Measurements from ENCODE around the gene SUCLG2. TPM values are rescaled to one million over a fixed set of nuclear protein-coding genes. Genes with fewer than 3 reads are reported as not detected.
A peak's percentile ranks its signal among the peaks of the same experiment; 100 is the strongest.

Gene SUCLG2
- total RNA-seq, 1 donor from 2014 or later, result 63.6 TPM

- Mint-ChIP-seq H3K4me1 (peaks cover 7% of the 10 kb centered on the region), H3K27me3 (ENCODE audit: insufficient read depth, low read depth) (no peaks in the 10 kb centered on the region), H3K27ac (no peak overlapping the region), H3K4me3 (no peak overlapping the region), H3K9me3 (no peaks in the 10 kb centered on the region), H3K36me3 (peaks cover 11% of the 10 kb centered on the region)
- no peaks in the 10 kb centered on the region for H4K20me1 ChIP-seq (ENCODE audit: low read depth)
- peaks cover 9% of the 10 kb centered on the region for H3K4me1 ChIP-seq
- no peak overlapping the region for H3K27ac ChIP-seq
- no peaks in the 10 kb centered on the region for H3K27me3 ChIP-seq
- H2AFZ ChIP-seq (replicated peaks), result no peak overlapping the region
- H3K79me2 ChIP-seq (ENCODE audit: low read depth), result no peaks in the 10 kb centered on the region
- no peak overlapping the region for H3K4me3 ChIP-seq
- H3F3A ChIP-seq (ENCODE audit: low read depth), result no peaks in the 10 kb centered on the region
- no peaks in the 10 kb centered on the region for H3K9me3 ChIP-seq (ENCODE audit: low read depth)
- H3K36me3 ChIP-seq, result no peaks in the 10 kb centered on the region
- DNase-seq (ENCODE audit: low spot score), result no peak
- no peak overlapping the region for H3K4me2 ChIP-seq
- no peak for TF ChIP-seq EZH2phosphoT487 (IDR thresholded peaks at IDR 0.05)
- H3K9ac ChIP-seq, result no peak overlapping the region
These were observed 136.6 kb downstream of the SUCLG2 start for GRCh38 chr3:67517781-67518180.

DNA sequence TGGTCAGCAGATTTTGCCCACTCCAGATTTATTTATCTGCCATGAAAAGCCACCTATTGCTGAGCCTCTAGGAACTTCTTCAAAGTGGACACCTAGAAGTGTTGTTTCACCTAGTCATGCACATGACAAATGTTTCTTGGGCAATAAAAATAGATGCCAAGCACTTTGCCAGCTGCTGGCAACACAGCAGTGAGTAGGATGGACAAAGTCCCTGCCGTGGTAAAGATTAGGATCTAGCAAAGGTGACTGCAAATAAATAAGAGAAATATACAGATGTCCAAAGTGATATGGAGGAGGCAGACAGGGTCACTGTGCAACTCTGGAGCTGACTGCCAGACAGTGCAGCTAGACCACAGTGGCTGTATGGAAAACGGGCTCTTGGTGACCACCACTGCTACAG lies 137.9 kb downstream of the SUCLG2 start:
- H3K36me3 ChIP-seq, result no peaks in the 10 kb centered on the region
- no peak overlapping the region for H3K4me3 ChIP-seq
- no peak overlapping the region for H3K27ac ChIP-seq
- no peaks in the 10 kb centered on the region for H3F3A ChIP-seq (ENCODE audit: low read depth)
- peaks cover 9% of the 10 kb centered on the region for H3K4me1 ChIP-seq
- Mint-ChIP-seq H3K27me3 (ENCODE audit: insufficient read depth, low read depth) (no peaks in the 10 kb centered on the region), H3K4me1 (peaks cover 7% of the 10 kb centered on the region), H3K36me3 (peaks cover 11% of the 10 kb centered on the region), H3K4me3 (no peak overlapping the region), H3K9me3 (no peaks in the 10 kb centered on the region), H3K27ac (no peak overlapping the region)
- H4K20me1 ChIP-seq (ENCODE audit: low read depth), result no peaks in the 10 kb centered on the region
- no peaks in the 10 kb centered on the region for H3K27me3 ChIP-seq
- no peak for DNase-seq (ENCODE audit: low spot score)
- H3K4me2 ChIP-seq, result no peak overlapping the region
- no peak overlapping the region for H3K9ac ChIP-seq
- TF ChIP-seq, protein P1, sequence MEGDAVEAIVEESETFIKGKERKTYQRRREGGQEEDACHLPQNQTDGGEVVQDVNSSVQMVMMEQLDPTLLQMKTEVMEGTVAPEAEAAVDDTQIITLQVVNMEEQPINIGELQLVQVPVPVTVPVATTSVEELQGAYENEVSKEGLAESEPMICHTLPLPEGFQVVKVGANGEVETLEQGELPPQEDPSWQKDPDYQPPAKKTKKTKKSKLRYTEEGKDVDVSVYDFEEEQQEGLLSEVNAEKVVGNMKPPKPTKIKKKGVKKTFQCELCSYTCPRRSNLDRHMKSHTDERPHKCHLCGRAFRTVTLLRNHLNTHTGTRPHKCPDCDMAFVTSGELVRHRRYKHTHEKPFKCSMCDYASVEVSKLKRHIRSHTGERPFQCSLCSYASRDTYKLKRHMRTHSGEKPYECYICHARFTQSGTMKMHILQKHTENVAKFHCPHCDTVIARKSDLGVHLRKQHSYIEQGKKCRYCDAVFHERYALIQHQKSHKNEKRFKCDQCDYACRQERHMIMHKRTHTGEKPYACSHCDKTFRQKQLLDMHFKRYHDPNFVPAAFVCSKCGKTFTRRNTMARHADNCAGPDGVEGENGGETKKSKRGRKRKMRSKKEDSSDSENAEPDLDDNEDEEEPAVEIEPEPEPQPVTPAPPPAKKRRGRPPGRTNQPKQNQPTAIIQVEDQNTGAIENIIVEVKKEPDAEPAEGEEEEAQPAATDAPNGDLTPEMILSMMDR (IDR thresholded peaks at IDR 0.05), result no peak
- TF ChIP-seq EZH2phosphoT487 (IDR thresholded peaks at IDR 0.05), result no peak
- H2AFZ ChIP-seq (replicated peaks), result no peak overlapping the region
- no peaks in the 10 kb centered on the region for H3K79me2 ChIP-seq (ENCODE audit: low read depth)
- H3K9me3 ChIP-seq (ENCODE audit: low read depth), result no peaks in the 10 kb centered on the region

DNA sequence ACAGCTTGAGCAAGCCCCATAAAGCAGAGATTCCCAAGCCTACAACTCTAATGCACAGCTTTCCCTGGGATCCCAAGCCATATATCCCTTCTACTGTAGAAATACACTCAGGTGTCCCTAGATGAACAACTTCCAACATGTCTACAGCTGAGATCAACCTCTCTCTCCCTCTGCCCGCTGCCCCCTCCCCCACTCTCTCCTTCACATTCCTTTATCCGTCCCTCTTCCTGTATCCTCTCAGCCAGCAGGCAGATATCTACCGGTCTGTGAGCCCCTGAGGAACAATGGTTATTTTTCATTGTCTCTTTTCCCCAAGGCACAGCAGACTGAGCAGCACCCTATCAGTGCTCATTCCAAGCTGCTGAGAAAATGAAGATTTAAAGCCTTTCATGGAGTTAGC lies 138.6 kb downstream of the SUCLG2 start:
- Mint-ChIP-seq H3K27ac (no peak overlapping the region), H3K4me3 (no peak overlapping the region), H3K27me3 (ENCODE audit: insufficient read depth, low read depth) (no peaks in the 10 kb centered on the region), H3K4me1 (peaks cover 7% of the 10 kb centered on the region), H3K36me3 (peaks cover 11% of the 10 kb centered on the region), H3K9me3 (no peaks in the 10 kb centered on the region)
- no peaks in the 10 kb centered on the region for H3K79me2 ChIP-seq (ENCODE audit: low read depth)
- TF ChIP-seq, protein P1 (IDR thresholded peaks at IDR 0.05), result no peak
- TF ChIP-seq EZH2 (IDR thresholded peaks at IDR 0.05) (no peak), EZH2phosphoT487 (IDR thresholded peaks at IDR 0.05) (no peak)
- H3K27ac ChIP-seq, result no peak overlapping the region
- no peak overlapping the region for H2AFZ ChIP-seq (replicated peaks)
- H3K4me3 ChIP-seq, result no peak overlapping the region
- no peak overlapping the region for H3K9ac ChIP-seq
- H3K9me3 ChIP-seq (ENCODE audit: low read depth), result no peaks in the 10 kb centered on the region
- H4K20me1 ChIP-seq (ENCODE audit: low read depth), result no peaks in the 10 kb centered on the region
- peaks cover 9% of the 10 kb centered on the region for H3K4me1 ChIP-seq
- no peaks in the 10 kb centered on the region for H3K27me3 ChIP-seq
- H3K4me2 ChIP-seq, result peak overlapping the region; percentile 55
- H3F3A ChIP-seq (ENCODE audit: low read depth), result no peaks in the 10 kb centered on the region
- H3K36me3 ChIP-seq, result no peaks in the 10 kb centered on the region
- DNase-seq (ENCODE audit: low spot score), result peak; percentile 33

DNA sequence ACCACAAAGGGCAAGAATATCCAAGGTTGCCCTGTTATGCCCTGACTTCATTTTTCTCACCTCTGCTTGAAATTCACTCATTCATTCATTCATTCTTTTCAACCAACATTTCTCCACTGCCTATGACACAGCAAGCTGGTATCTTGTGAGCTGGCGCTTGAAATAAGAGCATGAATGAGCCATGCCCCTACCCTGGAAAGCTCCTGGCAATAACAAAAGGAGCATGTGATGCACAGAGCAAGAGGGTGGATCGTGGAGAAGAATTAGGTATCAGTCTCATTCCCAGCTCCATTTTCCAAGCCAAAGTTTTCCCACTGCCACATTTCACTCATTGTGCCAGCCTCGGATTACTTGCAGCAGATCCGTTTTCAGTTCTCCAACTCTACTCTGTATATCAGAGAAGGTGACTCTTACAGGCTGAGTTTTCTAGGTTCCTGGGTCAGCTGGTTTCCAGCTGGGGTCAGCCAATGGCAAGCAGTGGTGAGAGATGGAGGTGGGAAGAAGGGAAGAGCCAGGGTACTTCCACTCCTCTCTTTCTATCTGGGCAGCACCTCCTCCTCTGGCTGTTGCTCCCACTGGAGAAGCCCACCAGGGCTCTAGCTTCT lies 144.8 kb downstream of the SUCLG2 start:
- Mint-ChIP-seq H3K4me3 (no peak overlapping the region), H3K4me1 (no peaks in the 10 kb centered on the region), H3K9me3 (no peaks in the 10 kb centered on the region), H3K36me3 (peaks cover 13% of the 10 kb centered on the region), H3K27me3 (ENCODE audit: insufficient read depth, low read depth) (no peaks in the 10 kb centered on the region), H3K27ac (no peak overlapping the region)
- Histone ChIP-seq H3K9ac (no peak overlapping the region), H3K79me2 (ENCODE audit: low read depth) (no peaks in the 10 kb centered on the region), H3F3A (ENCODE audit: low read depth) (no peaks in the 10 kb centered on the region), H3K4me1 (no peaks in the 10 kb centered on the region), H2AFZ (replicated peaks) (no peak overlapping the region), H3K27me3 (no peaks in the 10 kb centered on the region), H3K9me3 (ENCODE audit: low read depth) (no peaks in the 10 kb centered on the region), H4K20me1 (ENCODE audit: low read depth) (no peaks in the 10 kb centered on the region), H3K27ac (no peak overlapping the region), H3K4me3 (no peak overlapping the region), H3K4me2 (no peak overlapping the region), H3K36me3 (no peaks in the 10 kb centered on the region)
- TF ChIP-seq, protein P1 (IDR thresholded peaks at IDR 0.05), result no peak
- TF ChIP-seq EZH2 (IDR thresholded peaks at IDR 0.05) (no peak), EZH2phosphoT487 (IDR thresholded peaks at IDR 0.05) (no peak)
- DNase-seq (ENCODE audit: low spot score), result no peak
